K562 (cell line): Measurements from ENCODE around the gene ATG7. TPM values are rescaled to one million over a fixed set of nuclear protein-coding genes. Genes with fewer than 3 reads are reported as not detected.
A peak's percentile ranks its signal among the peaks of the same experiment; 100 is the strongest.

Experiments
- CBFA2T3 ChIP-seq: fragments of 450-650 bp; IDR thresholded peaks from 2 replicates; pipeline ENCODE4 v1.6.1; 2017
- E2F5 ChIP-seq: sonication (generic); formaldehyde crosslinking; IDR thresholded peaks from 2 replicates; pipeline ENCODE4 v1.8.0; 2022; ENCODE audit warnings: mild to moderate bottlenecking, missing genetic modification reagents
- FUS ChIP-seq: fragments of 200-400 bp; formaldehyde crosslinking; optimal IDR thresholded peaks from 2 replicates; pipeline ENCODE3; 2017; ENCODE audit warnings: low read depth, low read length
- GTF2A2 ChIP-seq: IDR thresholded peaks from 2 replicates; pipeline ENCODE4 v1.6.1; 2016; ENCODE audit warnings: mild to moderate bottlenecking, missing genetic modification characterization, missing compliant biosample characterization
- HNRNPL ChIP-seq: fragments of 200-400 bp; formaldehyde crosslinking; IDR thresholded peaks from 2 replicates; pipeline ENCODE4 v1.6.1; 2017; ENCODE audit warnings: low read depth, mild to moderate bottlenecking, low read length
- ID3 ChIP-seq, 2 experiments: fragments of 250-450 bp in 1 of 2; fragments of 450-650 bp in 1 of 2; sonication (Bioruptor Pico) in 1 of 2; IDR thresholded peaks; 2 replicates each; pipeline versions ENCODE4 v1.6.1 to v1.8.0; 2016 to 2021; ENCODE audit warnings: mild to moderate bottlenecking in 2 of 2, moderate library complexity in 2 of 2, missing compliant biosample characterization in 1 of 2, missing genetic modification characterization in 1 of 2
- JUNB ChIP-seq: fragments of 450-650 bp; formaldehyde crosslinking; conservative IDR thresholded peaks from 2 replicates; pipeline ENCODE4 v1.4.0; 2020; ENCODE audit warnings: mild to moderate bottlenecking
- KLF16 ChIP-seq: IDR thresholded peaks from 2 replicates; pipeline ENCODE4 v1.6.1; 2016; ENCODE audit warnings: antibody characterized with exemption
- L3MBTL2 ChIP-seq: fragments of 450-650 bp; IDR thresholded peaks from 2 replicates; pipeline ENCODE4 v1.6.1; 2016; ENCODE audit warnings: mild to moderate bottlenecking, moderate library complexity
- MCM5 ChIP-seq: fragments of 450-650 bp; IDR thresholded peaks from 2 replicates; pipeline ENCODE4 v1.6.1; 2016; ENCODE audit warnings: low read depth
- MIER1 ChIP-seq: fragments of 450-650 bp; IDR thresholded peaks from 2 replicates; pipeline ENCODE4 v1.6.1; 2016; ENCODE audit warnings: antibody characterized with exemption, mild to moderate bottlenecking, low read depth
- NCOA6 ChIP-seq: fragments of 450-650 bp; IDR thresholded peaks from 2 replicates; pipeline ENCODE4 v1.6.1; 2017; ENCODE audit warnings: mild to moderate bottlenecking
- NEUROD1 ChIP-seq: fragments of 150-350 bp; IDR thresholded peaks from 2 replicates; pipeline ENCODE4 v1.6.1; 2014; ENCODE audit warnings: borderline replicate concordance, low read length, low read depth; ENCODE audit not compliant: partially characterized antibody
- NFRKB ChIP-seq: fragments of 450-650 bp; IDR thresholded peaks from 2 replicates; pipeline ENCODE4 v1.6.1; 2016; ENCODE audit warnings: low read depth
- OTX1 ChIP-seq: fragments of 450-650 bp; formaldehyde crosslinking; IDR thresholded peaks from 2 replicates; pipeline ENCODE4 v1.4.0; 2022; ENCODE audit warnings: mild to moderate bottlenecking
- PCBP2 ChIP-seq: fragments of 200-400 bp; formaldehyde crosslinking; IDR thresholded peaks from 2 replicates; pipeline ENCODE4 v1.6.1; 2018; ENCODE audit warnings: low read length, low read depth, mild to moderate bottlenecking, moderate library complexity; ENCODE audit not compliant: poor library complexity, severe bottlenecking
- POLR2A ChIP-seq: fragments of 450-650 bp; conservative IDR thresholded peaks from 2 replicates; pipeline ENCODE4 v1.6.1; 2016
- RB1 ChIP-seq: fragments of 450-650 bp; IDR thresholded peaks from 2 replicates; pipeline ENCODE4 v1.6.1; 2017; ENCODE audit warnings: low read depth, mild to moderate bottlenecking
- RBM34 ChIP-seq: fragments of 200-400 bp; formaldehyde crosslinking; IDR thresholded peaks from 2 replicates; pipeline ENCODE4 v1.6.1; 2018; ENCODE audit warnings: low read length, borderline replicate concordance; ENCODE audit not compliant: insufficient read depth
- SMAD3 ChIP-seq: fragments of 450-650 bp; formaldehyde crosslinking; conservative IDR thresholded peaks from 2 replicates; pipeline ENCODE4 v1.4.0; 2020; ENCODE audit warnings: mild to moderate bottlenecking
- SMARCE1 ChIP-seq: fragments of 450-650 bp; IDR thresholded peaks from 2 replicates; pipeline ENCODE4 v1.7.1; 2016; ENCODE audit warnings: mild to moderate bottlenecking
- SNIP1 ChIP-seq: fragments of 450-650 bp; IDR thresholded peaks from 2 replicates; pipeline ENCODE4 v1.7.1; 2017; ENCODE audit warnings: low read depth, mild to moderate bottlenecking
- TEAD1 ChIP-seq, 2 experiments: fragments of 450-650 bp in 1 of 2; sonication (generic) in 1 of 2; formaldehyde crosslinking; IDR thresholded peaks; 2 replicates each; pipeline versions ENCODE4 v1.4.0 to v1.8.0; 2020 to 2022; ENCODE audit warnings: mild to moderate bottlenecking in 2 of 2, missing genetic modification reagents in 1 of 2
- ZNF224 ChIP-seq: sonication (generic); formaldehyde crosslinking; IDR thresholded peaks from 2 replicates; pipeline ENCODE4 v1.8.0; 2022; ENCODE audit warnings: mild to moderate bottlenecking, missing genetic modification reagents
- ZNF282 ChIP-seq: sonication (generic); formaldehyde crosslinking; IDR thresholded peaks from 2 replicates; pipeline ENCODE4 v1.8.1; 2023; ENCODE audit warnings: missing genetic modification reagents
- ZNF76 ChIP-seq: fragments of 250-450 bp; sonication (Bioruptor Pico); IDR thresholded peaks from 2 replicates; pipeline ENCODE4 v1.4.0; 2020; ENCODE audit warnings: mild to moderate bottlenecking, moderate library complexity, borderline replicate concordance
- polyA plus RNA-seq, 8 experiments: library from polyadenylated mRNA; depleted of rRNA in 4 of 8; stranded (reverse) in 5 of 8; unstranded in 3 of 8; fragments of >200 nt; fragmentation: Nextera tagmentation in 2 of 8; fragmentation: Illumina TruSeq in 1 of 8; extraction: Ambion mirVana in 2 of 8; extraction: Trizol in 1 of 8; gene quantifications; 2 replicates each; pipeline versions ENCODE4 v1.2.1 to v1.2.3, GENCODE V29; 2011 to 2014; ENCODE audit warnings: inconsistent platforms in 1 of 8, missing spikeins in 1 of 8
- total RNA-seq, 7 experiments: library from RNA; depleted of rRNA in 6 of 7; stranded (reverse); fragments of >200 nt in 6 of 7; fragmentation: Illumina TruSeq in 2 of 7; extraction: Trizol in 2 of 7; gene quantifications; 2 replicates each; pipeline versions ENCODE4 v1.2.1 to v1.2.3, GENCODE V29; 2011 to 2021; ENCODE audit warnings: low replicate concordance in 1 of 7
- TF ChIP-seq, protein P1 (sequence below): fragments of 200-400 bp; formaldehyde crosslinking; IDR thresholded peaks from 2 replicates; pipeline ENCODE4 v1.6.1; 2017; ENCODE audit warnings: mild to moderate bottlenecking, low read depth, low read length, moderate library complexity

The ATG7 gene
- total and polyA plus RNA-seq, 9 of the 15 experiments (the other 6 are each of a cell fraction or from before 2014, with no cell fraction given): 18.3 to 45.3 (median 33.6) TPM

DNA sequence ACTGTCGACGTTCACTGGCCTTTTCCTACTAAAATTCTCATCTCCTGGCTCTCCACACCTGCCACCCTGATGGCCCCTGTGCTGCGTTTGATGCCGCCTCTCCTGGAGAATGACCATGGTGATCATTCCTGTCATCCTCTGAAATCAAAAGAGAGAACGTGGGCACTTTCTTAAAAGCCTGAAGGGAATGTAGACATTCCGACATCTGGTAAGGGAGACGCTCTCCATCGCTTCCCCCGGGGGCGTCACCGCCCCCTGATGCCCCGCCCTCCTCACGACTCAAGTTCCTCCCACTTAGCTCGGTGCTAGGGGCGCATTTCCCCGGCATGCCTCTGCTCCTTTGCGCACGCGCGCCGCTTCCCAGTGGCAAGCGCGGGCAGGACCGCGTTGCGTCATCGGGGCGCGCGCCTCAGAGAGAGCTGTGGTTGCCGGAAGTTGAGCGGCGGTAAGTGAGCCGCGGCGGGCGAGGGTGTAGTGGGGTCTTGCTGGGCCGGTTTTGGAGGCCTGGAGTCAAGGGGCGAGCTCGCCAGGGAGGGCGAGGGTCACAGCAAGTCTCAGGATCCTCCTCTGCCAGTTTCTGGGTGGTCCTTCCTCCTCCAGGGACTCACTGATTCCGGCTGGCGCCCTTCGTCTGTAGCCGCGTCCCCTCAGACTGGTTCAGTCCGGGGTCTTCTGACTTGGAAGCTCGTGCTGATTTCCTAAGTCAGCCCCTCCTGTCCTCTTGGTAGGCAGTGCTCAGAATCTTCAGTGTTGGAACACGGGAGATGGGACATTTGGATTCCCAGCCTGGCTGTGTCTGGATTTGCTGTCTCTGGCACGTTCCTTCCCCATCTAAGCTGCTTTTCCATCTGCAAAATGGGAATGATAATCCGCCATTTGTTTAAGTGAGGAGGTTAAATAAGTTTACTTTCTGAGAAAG, at the start of gene ATG7 (continued):
- peak; percentile 64 for TF ChIP-seq NEUROD1
- no peak for TF ChIP-seq ZNF282 (CRISPR knock-in tag)
- peak; percentile 45 for TF ChIP-seq L3MBTL2
- TF ChIP-seq TEAD1 (CRISPR knock-in tag; IDR thresholded peaks at IDR 0.05): peak; percentile 49 to 87; a peak in 2 of 4 replicates
- no peak for TF ChIP-seq KLF16
- TF ChIP-seq OTX1: 0 out of 2 replicates have a peak, but pooled peaks have one; percentile 74
- TF ChIP-seq JUNB (CRISPR knock-in tag): peak; percentile 88
- no peak for TF ChIP-seq ID3 (CRISPR knock-in tag; IDR thresholded peaks at IDR 0.05)
- no peak for TF ChIP-seq ID3 (tag; IDR thresholded peaks at IDR 0.05)
- no peak for TF ChIP-seq MIER1
- no peak for TF ChIP-seq GTF2A2 (tag)
- 0 out of 2 replicates have a peak, but pooled peaks have one; percentile 35 for TF ChIP-seq E2F5 (CRISPR knock-in tag)
- peak; percentile 86 for TF ChIP-seq RB1
- TF ChIP-seq SMARCE1: no peak
- no peak; the same call in 1 of the 2 replicates for TF ChIP-seq ZNF76
- no peak for TF ChIP-seq ZNF224
- no peak for TF ChIP-seq FUS
- no peak for TF ChIP-seq MCM5
- TF ChIP-seq NFRKB: no peak
- no peak for TF ChIP-seq SMAD3
- TF ChIP-seq HNRNPL: no peak
- no peak for TF ChIP-seq PCBP2
- TF ChIP-seq, protein P1, sequence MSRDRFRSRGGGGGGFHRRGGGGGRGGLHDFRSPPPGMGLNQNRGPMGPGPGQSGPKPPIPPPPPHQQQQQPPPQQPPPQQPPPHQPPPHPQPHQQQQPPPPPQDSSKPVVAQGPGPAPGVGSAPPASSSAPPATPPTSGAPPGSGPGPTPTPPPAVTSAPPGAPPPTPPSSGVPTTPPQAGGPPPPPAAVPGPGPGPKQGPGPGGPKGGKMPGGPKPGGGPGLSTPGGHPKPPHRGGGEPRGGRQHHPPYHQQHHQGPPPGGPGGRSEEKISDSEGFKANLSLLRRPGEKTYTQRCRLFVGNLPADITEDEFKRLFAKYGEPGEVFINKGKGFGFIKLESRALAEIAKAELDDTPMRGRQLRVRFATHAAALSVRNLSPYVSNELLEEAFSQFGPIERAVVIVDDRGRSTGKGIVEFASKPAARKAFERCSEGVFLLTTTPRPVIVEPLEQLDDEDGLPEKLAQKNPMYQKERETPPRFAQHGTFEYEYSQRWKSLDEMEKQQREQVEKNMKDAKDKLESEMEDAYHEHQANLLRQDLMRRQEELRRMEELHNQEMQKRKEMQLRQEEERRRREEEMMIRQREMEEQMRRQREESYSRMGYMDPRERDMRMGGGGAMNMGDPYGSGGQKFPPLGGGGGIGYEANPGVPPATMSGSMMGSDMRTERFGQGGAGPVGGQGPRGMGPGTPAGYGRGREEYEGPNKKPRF: no peak
- no peak for TF ChIP-seq NCOA6
- TF ChIP-seq RBM34: no peak
- TF ChIP-seq SNIP1: no peak
- TF ChIP-seq POLR2A: peak; percentile 97
- TF ChIP-seq CBFA2T3: no peak
